GM04504 (cell line): ENCODE measurements around the gene PEPD.

Experiments used
- DNase-seq: peaks from one replicate; pipeline ENCODE4 v3.0.0-alpha.2; 2012; ENCODE audit warnings: low read depth

PEPD gene

GRCh38 chr19:33458171-33458633, 63.4 kb downstream of the PEPD start:
- DNase-seq, result no peak

GRCh38 chr19:33456845-33457220, 64.8 kb downstream of the PEPD start:
- no peak for DNase-seq

GRCh38 chr19:33456076-33456844, 65.3 kb downstream of the PEPD start:
- DNase-seq, result no peak

DNA sequence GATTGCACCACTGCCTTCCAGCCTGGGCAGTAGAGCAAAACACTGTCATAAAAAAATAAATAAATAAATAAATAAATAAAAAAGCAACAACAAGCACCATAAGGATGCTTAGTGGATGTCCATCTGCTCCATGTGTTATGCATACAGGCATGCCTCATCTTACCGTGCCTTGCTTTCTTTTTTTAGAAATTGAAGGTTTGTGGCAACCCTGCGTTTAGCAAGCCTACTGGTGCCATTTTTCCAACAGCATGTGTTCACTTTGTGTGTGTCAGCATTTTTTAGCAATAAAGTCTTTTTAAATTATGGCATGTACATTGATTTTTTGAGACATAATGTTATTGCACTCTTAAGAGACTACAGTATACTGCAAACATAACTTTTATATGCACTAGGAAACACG, 68.3 kb downstream of the PEPD start:
- DNase-seq, result no peak

DNA sequence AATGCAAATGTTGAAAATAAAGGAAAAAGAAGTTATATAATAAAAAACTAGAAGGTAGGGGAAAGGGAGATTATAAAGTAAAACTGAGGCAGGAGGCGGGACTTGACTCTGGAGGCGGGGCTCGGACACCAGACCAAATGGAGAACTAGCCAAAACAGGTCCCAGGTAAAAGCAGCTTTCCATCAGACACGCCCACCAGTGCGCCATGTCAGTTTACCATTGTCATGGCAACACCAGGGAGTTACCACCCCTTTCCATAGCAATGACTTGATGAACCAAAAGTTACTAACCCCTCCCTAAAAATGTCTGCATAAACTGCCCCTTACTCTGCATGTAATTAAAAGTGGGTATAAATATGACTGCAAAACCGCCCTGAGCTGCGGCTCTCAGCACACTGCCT, 70.9 kb downstream of the PEPD start:
- no peak for DNase-seq

DNA sequence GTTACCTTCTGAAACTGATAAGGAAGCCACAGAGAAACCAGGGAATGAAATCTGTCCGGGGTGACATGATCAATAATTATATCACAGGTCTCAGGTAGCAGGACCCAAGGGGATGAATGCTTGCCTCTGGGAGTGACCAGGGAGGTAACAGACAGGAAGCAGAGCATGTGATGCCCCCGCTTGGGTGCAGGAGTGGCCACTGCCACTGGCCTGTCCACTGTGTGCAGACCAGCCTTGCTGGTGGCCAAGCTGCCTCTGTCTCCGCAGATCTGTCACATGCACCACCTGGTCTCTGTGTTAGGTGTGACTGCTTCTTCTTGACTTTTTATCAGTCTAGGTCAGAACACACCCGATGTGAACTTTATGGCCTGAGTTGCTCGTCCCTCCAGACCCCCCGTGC, 71.8 kb downstream of the PEPD start:
- no peak for DNase-seq

GRCh38 chr19:33448159-33448516, 73.5 kb downstream of the PEPD start:
- no peak for DNase-seq

GRCh38 chr19:33447336-33448158, 74.0 kb downstream of the PEPD start:
- DNase-seq, result no peak

- DNase-seq, result no peak
These were observed 75.0 kb downstream of the PEPD start for GRCh38 chr19:33446330-33447293.

DNA sequence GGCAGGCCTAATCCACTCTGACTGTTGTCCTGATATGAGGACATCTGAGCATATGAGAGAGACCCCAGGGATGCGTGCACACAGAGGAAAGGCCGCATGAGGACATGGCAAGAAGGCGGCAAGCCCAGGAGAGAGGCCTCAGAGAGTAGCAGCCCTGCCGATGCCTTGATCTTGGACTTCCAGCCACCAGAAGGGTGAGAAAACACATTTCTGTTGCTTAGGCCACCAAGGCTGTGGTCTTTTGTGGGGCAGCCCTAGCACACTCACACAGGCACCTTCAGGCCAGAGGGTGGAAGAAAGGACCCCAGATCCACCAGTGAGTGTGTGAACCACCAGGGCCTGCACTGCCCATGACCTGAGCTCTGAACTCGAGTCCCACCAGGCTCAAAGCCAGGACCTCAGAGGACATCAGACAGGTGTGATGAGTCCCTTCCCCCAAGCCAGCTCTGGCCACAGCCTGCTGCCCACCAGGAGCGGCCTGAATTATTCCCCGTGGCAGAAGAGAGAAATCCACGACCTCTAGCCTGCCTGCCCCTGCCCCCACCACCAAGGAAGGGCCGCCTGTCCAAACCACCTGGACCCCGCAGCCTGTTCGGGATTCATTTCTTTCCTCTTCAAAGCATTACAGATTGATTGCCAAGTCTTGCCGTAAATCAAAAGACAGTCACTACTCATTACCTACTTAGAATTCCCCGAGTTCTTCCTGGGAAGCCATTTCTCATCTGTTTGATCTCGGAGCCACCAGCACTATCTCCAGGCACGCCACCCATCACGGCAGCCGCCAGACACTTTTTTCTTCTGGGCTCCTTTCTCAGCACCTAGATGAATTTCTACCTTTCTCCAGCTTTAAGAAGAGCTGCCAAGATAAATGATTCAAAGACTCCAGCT, 75.9 kb downstream of the PEPD start:
- DNase-seq, result no peak

DNA sequence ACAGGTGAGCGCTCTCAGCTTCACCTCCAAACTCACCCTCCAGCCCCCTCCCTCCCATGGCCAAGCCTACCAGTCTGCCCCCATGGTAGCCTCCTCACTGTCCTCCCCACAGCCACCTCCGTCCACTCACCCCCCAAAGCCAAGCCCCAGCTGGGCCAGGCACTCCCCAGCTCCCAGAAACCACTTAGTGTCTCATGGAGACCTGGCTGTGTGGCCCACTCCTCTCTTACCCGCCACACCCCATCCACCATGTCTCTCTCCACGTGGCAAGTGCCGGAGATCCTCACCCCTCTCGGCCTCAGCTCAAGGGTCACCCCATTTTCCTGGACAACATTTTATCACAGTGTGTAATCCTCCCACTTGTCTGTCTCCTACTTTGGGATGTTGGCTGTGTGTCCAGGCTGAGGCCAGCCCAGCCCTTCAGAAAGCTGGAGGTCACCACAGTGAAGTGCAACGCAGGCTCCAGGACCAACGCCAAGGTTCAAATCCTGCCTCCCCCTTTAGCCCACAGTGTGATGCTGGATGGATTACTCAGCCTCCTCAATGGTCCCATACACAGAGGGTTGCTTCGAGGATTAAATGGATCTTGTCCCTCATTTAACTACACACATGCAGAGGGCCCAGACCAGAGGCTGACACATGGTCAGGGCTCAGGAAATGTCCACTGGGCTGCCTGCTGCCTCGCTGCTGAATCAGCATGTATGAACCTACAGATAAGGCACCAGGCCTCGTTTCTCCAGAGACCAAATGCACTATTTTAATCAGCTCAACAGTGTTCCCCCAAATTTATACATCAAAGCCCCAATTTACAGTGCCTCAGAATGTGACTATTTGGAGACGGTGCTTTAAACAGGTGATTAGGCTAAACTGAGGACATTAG, 76.8 kb downstream of the PEPD start:
- DNase-seq, result no peak

GRCh38 chr19:33443638-33444561, 77.7 kb downstream of the PEPD start:
- no peak for DNase-seq

- no peak for DNase-seq
These were observed 78.9 kb downstream of the PEPD start for GRCh38 chr19:33442706-33443105.

DNA sequence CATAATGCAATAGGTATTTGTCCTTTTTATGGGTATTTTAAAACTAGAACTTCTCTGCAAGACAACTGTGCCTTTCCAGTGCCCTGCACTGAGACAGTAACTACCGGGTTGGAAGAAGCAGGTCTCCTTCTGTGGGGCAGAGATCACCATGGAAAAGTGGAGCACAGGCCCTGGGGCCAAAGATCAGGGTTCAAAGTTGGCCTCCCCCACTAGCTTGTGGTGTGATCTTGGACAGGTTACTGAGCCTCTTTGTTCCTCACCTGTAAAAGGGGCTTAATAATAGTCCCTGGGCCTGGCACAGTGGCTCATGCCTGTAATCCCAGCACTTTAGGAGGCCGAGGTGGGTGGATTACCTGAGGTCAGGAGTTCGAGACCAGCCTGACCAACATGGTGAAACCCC, 79.8 kb downstream of the PEPD start:
- DNase-seq, result no peak

- no peak for DNase-seq
These were observed 80.3 kb downstream of the PEPD start for GRCh38 chr19:33441277-33441699.

DNA sequence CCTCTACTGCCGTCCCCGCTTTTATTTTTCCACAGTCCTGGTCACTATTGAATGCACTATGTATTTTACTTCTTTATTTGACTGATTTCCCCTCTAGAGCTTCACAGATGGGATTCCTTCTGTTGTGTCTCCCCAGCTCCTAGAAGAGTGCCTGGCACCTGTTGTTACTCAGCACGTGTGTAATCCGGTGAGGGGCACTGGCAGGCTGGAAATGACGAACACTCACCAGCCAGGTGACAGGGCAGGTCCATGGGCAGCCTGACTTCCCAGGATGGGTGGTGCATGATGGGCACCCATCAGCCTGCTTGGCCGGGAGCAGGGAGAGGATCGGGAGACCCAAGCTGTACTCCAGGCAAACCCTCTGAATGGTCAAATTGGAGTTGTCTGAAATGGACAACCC, 80.9 kb downstream of the PEPD start:
- no peak for DNase-seq

GRCh38 chr19:33440241-33440640, 81.3 kb downstream of the PEPD start:
- DNase-seq, result no peak

DNA sequence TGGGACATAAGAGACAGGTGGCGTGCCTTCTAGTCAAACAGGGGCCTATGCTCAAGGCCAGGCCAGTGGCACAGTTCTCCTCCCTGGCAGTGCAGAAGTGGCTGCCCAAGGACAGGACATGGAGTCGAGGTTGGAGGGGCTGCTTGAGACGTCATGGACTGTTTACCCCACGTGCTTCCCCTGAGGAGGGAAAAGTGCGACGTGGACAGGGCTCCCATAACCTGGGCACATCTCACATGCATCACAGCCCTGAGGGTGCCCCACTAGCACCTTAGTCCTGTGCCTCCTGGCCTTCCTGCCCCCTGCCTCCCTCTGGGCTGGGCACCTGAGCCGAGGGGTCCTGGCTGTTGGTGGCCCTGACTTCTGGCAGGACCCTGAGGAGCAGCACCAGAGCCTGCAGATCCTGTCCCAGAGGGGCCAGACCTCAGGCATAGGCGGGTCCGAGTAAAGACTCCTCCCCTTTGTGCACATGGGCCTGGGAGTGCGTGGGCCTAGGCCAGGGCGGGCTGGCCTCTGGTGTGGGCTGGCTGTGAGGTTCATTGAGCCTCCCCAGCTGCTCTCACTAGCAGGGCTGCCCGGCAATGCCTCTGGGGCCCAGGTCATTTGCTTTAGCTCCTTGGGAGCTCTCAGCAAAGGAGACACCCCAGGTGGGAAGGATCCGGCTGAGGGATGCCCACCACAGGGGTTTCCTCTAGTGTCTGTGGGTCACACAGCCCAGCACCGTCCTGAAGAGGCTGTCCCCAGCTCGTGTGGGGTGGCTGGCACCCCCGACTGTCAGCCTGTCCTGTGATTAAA, 82.4 kb downstream of the PEPD start:
- DNase-seq, result no peak
